K562 (cell line): Measurements from ENCODE around the gene HTR1A. TPM values are rescaled to one million over a fixed set of nuclear protein-coding genes. Genes with fewer than 3 reads are reported as not detected.

Experiments used
- ATAC-seq: fragments of 200-7000 bp; cut with Tn5 transposase; 3 replicates; pipeline ENCODE4 v1.9.1; 2020; ENCODE audit warnings: moderate library complexity
- BruUV-seq: library from RNA; stranded (reverse); fragments of 400-500 nt; replicated peaks from 2 replicates; lab custom pipeline; 2021; lab: Mats Ljungman, UMichigan
- CTCF ChIA-PET: fragments of 300-600 bp; formaldehyde crosslinking; extraction: SDS; loops from one replicate; lab custom pipeline; 2021; ENCODE audit warnings: low intra/inter-chr PET ratio; lab: Yijun Ruan, JAX
- POLR2A ChIA-PET: fragments of 300-600, 350-650 bp; sonication (Branson Sonifier 250); formaldehyde crosslinking; extraction: SDS; loops from one replicate; lab custom pipeline; 2021; ENCODE audit warnings: antibody characterized with exemption, inconsistent platforms; lab: Yijun Ruan, JAX
- DNase-seq, 4 experiments: peaks; one replicate each; pipeline versions ENCODE4 v3.0.0 to v3.0.0-alpha.2; 2011 to 2018; ENCODE audit warnings: low spot score in 3 of 4, mixed read lengths in 3 of 4; ENCODE audit errors: extremely low read depth in 1 of 4
- FAIRE-seq: peaks from 2 replicates; lab custom pipeline; 2011; peaks lifted over from hg19 to GRCh38; lab: Jason Lieb, UNC
- H2AFZ ChIP-seq: 2 replicates; pipeline ENCODE4 v1.6.0; 2011; ENCODE audit warnings: low read depth, low read length, control low read depth, inconsistent platforms
- H3K27ac ChIP-seq: fragments of 200-600 bp; 3 replicates; pipeline ENCODE4 v1.8.0; 2011; ENCODE audit warnings: low read depth, mild to moderate bottlenecking, control low read depth, inconsistent platforms, low read length, moderate library complexity, mixed read lengths; ENCODE audit errors: extremely low read depth
- H3K27me3 ChIP-seq, 2 experiments: fragments of 300-600 bp in 1 of 2; 2 replicates in 1 of 2; 3 replicates in 1 of 2; pipeline versions ENCODE4 v1.6.0 to v1.8.0; 2011; ENCODE audit warnings: inconsistent platforms in 2 of 2, low read length in 2 of 2, mild to moderate bottlenecking in 1 of 2, mixed read lengths in 1 of 2, moderate library complexity in 1 of 2; ENCODE audit not compliant: control insufficient read depth in 2 of 2, insufficient read depth in 2 of 2
- H3K36me3 ChIP-seq: fragments of 300-600 bp; 3 replicates; pipeline ENCODE4 v1.8.0; 2011; ENCODE audit warnings: mild to moderate bottlenecking, low read length, inconsistent platforms; ENCODE audit not compliant: control insufficient read depth, insufficient read depth
- H3K4me1 ChIP-seq, 2 experiments: fragments of 200-600 bp in 1 of 2; replicated peaks in 1 of 2; 2 replicates in 1 of 2; 3 replicates in 1 of 2; pipeline versions ENCODE4 v1.5.1 to v1.8.0; 2011; ENCODE audit warnings: inconsistent platforms in 2 of 2, low read length in 2 of 2, mild to moderate bottlenecking in 1 of 2, mixed read lengths in 1 of 2, moderate library complexity in 1 of 2; ENCODE audit not compliant: control insufficient read depth in 2 of 2, insufficient read depth in 2 of 2
- H3K4me2 ChIP-seq: 2 replicates; pipeline ENCODE4 v1.6.1; 2011; ENCODE audit warnings: low read length, control low read depth, inconsistent platforms, mixed read lengths; ENCODE audit not compliant: insufficient read depth
- H3K4me3 ChIP-seq: fragments of 200-600 bp; sonication (generic), shearing (Covaris generic); 2 replicates; pipeline ENCODE4 v1.5.1; 2016; ENCODE audit warnings: control low read depth, inconsistent platforms
- H3K79me2 ChIP-seq: fragments of 200-600 bp; 3 replicates; pipeline ENCODE4 v1.8.0; 2011; ENCODE audit warnings: low read length, inconsistent platforms; ENCODE audit not compliant: control insufficient read depth, insufficient read depth
- H3K9ac ChIP-seq, 2 experiments: 2 replicates each; pipeline versions ENCODE4 v1.6.0 to v1.6.1; 2011; ENCODE audit warnings: low read depth in 2 of 2, low read length in 2 of 2, control low read depth in 1 of 2, inconsistent platforms in 1 of 2, mild to moderate bottlenecking in 1 of 2, mixed read lengths in 1 of 2; ENCODE audit not compliant: insufficient read depth in 1 of 2
- H3K9me1 ChIP-seq: one replicate; pipeline ENCODE4 v1.6.0; 2011; ENCODE audit warnings: inconsistent platforms, mild to moderate bottlenecking, low read length, moderate library complexity; ENCODE audit not compliant: control insufficient read depth, insufficient read depth
- H3K9me3 ChIP-seq: replicated peaks from 2 replicates; pipeline ENCODE4 v1.5.1; 2011; ENCODE audit warnings: low read depth, low read length, inconsistent platforms; ENCODE audit not compliant: control insufficient read depth, insufficient read depth
- H4K20me1 ChIP-seq: replicated peaks from 2 replicates; pipeline ENCODE4 v1.6.1; 2011; ENCODE audit warnings: low read length, inconsistent platforms, mixed read lengths; ENCODE audit not compliant: control insufficient read depth, insufficient read depth
- BHLHE40 ChIP-seq: IDR thresholded peaks from 2 replicates; pipeline ENCODE4 v1.6.1; 2011; ENCODE audit warnings: low read length, improper control_type of control experiment
- FOXA3 ChIP-seq, 2 experiments: fragments of 450-650 bp in 1 of 2; sonication (generic) in 1 of 2; formaldehyde crosslinking; IDR thresholded peaks in 1 of 2; conservative IDR thresholded peaks in 1 of 2; 2 replicates each; pipeline versions ENCODE4 v1.4.0 to v1.8.0; 2020 to 2022; ENCODE audit warnings: mild to moderate bottlenecking in 2 of 2, missing genetic modification reagents in 1 of 2
- FOXP1 ChIP-seq: sonication (generic); formaldehyde crosslinking; IDR thresholded peaks from 2 replicates; pipeline ENCODE4 v1.8.0; 2022; ENCODE audit warnings: mild to moderate bottlenecking, missing genetic modification reagents
- ILK ChIP-seq: fragments of 450-650 bp; IDR thresholded peaks from 2 replicates; pipeline ENCODE4 v1.6.1; 2016; ENCODE audit warnings: missing genetic modification characterization, low read depth, mild to moderate bottlenecking, missing compliant biosample characterization, moderate library complexity, borderline replicate concordance
- IRF9 ChIP-seq: fragments of 450-650 bp; IDR thresholded peaks from 2 replicates; pipeline ENCODE4 v1.6.1; 2016; ENCODE audit warnings: missing biosample characterization, missing genetic modification characterization
- MAZ ChIP-seq, 2 experiments: fragments of 450-650 bp in 1 of 2; sonication (generic) in 1 of 2; formaldehyde crosslinking; IDR thresholded peaks in 1 of 2; conservative IDR thresholded peaks in 1 of 2; 2 replicates each; pipeline versions ENCODE4 v1.4.0 to v1.5.0; 2020; ENCODE audit warnings: mild to moderate bottlenecking in 1 of 2, missing genetic modification reagents in 1 of 2
- MYNN ChIP-seq, 2 experiments: sonication (generic); formaldehyde crosslinking in 1 of 2; IDR thresholded peaks; 2 replicates each; pipeline versions ENCODE4 v1.5.0 to v1.6.1; 2016 to 2020; ENCODE audit warnings: antibody characterized with exemption in 1 of 2, missing genetic modification reagents in 1 of 2
- NR2F6 ChIP-seq: fragments of 450-650 bp; formaldehyde crosslinking; IDR thresholded peaks from 2 replicates; pipeline ENCODE4 v1.4.0; 2020; ENCODE audit warnings: mild to moderate bottlenecking
- PKNOX1 ChIP-seq: fragments of 450-650 bp; IDR thresholded peaks from 2 replicates; pipeline ENCODE4 v1.6.1; 2016
- SAP30 ChIP-seq: fragments of 200-600 bp; sonication (generic); IDR thresholded peaks from 2 replicates; pipeline ENCODE4 v1.6.1; 2012; ENCODE audit warnings: borderline replicate concordance, low read depth, mild to moderate bottlenecking, moderate library complexity, low read length, control low read depth, inconsistent platforms; ENCODE audit not compliant: insufficient read depth, poor library complexity, severe bottlenecking
- SMARCB1 ChIP-seq: IDR thresholded peaks from 2 replicates; pipeline ENCODE4 v1.6.1; 2011; ENCODE audit warnings: improper control_type of control experiment, low read depth; ENCODE audit not compliant: insufficient read length
- SNIP1 ChIP-seq: fragments of 450-650 bp; IDR thresholded peaks from 2 replicates; pipeline ENCODE4 v1.7.1; 2017; ENCODE audit warnings: low read depth, mild to moderate bottlenecking
- TAF1 ChIP-seq: IDR thresholded peaks from 2 replicates; pipeline ENCODE4 v1.6.1; 2011; ENCODE audit warnings: mild to moderate bottlenecking, low read length, moderate library complexity; ENCODE audit not compliant: insufficient read depth, control insufficient read depth, severe bottlenecking; ENCODE audit errors: extremely low read depth
- XRCC3 ChIP-seq: fragments of 450-650 bp; IDR thresholded peaks from 2 replicates; pipeline ENCODE4 v1.6.1; 2017; ENCODE audit warnings: mild to moderate bottlenecking, moderate library complexity
- ZBTB7A ChIP-seq: IDR thresholded peaks from 2 replicates; pipeline ENCODE4 v1.6.1; 2011; ENCODE audit warnings: low read depth, mild to moderate bottlenecking, low read length, moderate library complexity, borderline replicate concordance; ENCODE audit not compliant: control insufficient read depth
- ZNF217 ChIP-seq: sonication (generic); formaldehyde crosslinking; IDR thresholded peaks from 2 replicates; pipeline ENCODE4 v1.8.0; 2022; ENCODE audit warnings: mild to moderate bottlenecking, missing genetic modification reagents
- ZNF77 ChIP-seq: fragments of 250-450 bp; sonication (Bioruptor Pico); IDR thresholded peaks from 2 replicates; pipeline ENCODE4 v1.5.0; 2020
- ZSCAN32 ChIP-seq: fragments of 450-650 bp; formaldehyde crosslinking; IDR thresholded peaks from 2 replicates; pipeline ENCODE4 v1.4.0; 2020; ENCODE audit warnings: mild to moderate bottlenecking, moderate library complexity
- whole genome bisulfite sequencing: fragments of 100-300 bp; shearing (Covaris generic); methylation state at CpG from one replicate; pipeline ENCODE4 v1.1.6; 2016; ENCODE audit warnings: low coverage, mixed read lengths; ENCODE audit not compliant: insufficient coverage; ENCODE audit errors: missing lambda C conversion rate; 5-methylcytosine and 5-hydroxymethylcytosine counted together
- in situ Hi-C: fragments of 300-500 bp; cut with MboI; formaldehyde crosslinking; loops from 4 replicates; pipeline ENCODE4 v1.15.0; 2018; ENCODE audit warnings: inconsistent platforms, mixed read lengths
- intact Hi-C: fragments of 100-400 bp; cut with micrococcal nuclease; formaldehyde crosslinking; loops from 2 replicates; pipeline ENCODE4 v1.14.2; 2022
- polyA plus RNA-seq, 8 experiments: library from polyadenylated mRNA; depleted of rRNA in 4 of 8; stranded (reverse) in 5 of 8; unstranded in 3 of 8; fragments of >200 nt; fragmentation: Nextera tagmentation in 2 of 8; fragmentation: Illumina TruSeq in 1 of 8; extraction: Ambion mirVana in 2 of 8; extraction: Trizol in 1 of 8; gene quantifications; 2 replicates each; pipeline versions ENCODE4 v1.2.1 to v1.2.3, GENCODE V29; 2011 to 2014; ENCODE audit warnings: inconsistent platforms in 1 of 8, missing spikeins in 1 of 8
- total RNA-seq, 7 experiments: library from RNA; depleted of rRNA in 6 of 7; stranded (reverse); fragments of >200 nt in 6 of 7; fragmentation: Illumina TruSeq in 2 of 7; extraction: Trizol in 2 of 7; gene quantifications; 2 replicates each; pipeline versions ENCODE4 v1.2.1 to v1.2.3, GENCODE V29; 2011 to 2021; ENCODE audit warnings: low replicate concordance in 1 of 7

The HTR1A gene
- total and polyA plus RNA-seq, 9 of the 15 experiments (the other 6 are each of a cell fraction or from before 2014, with no cell fraction given), result not detected

GRCh38 chr5:64003966-64004365, 41.7 kb upstream of the HTR1A start:
- no peak for FAIRE-seq
- intact Hi-C loops (no loop called here), in situ Hi-C loops (no loop called here)
- H3K9me1 ChIP-seq, result no peaks in the 10 kb centered on the region
- no peaks in the 10 kb centered on the region for H3K9me3 ChIP-seq
- H3K4me3 ChIP-seq, result no peak overlapping the region
- POLR2A ChIA-PET, result no interaction called here
- no peaks in the 10 kb centered on the region for H4K20me1 ChIP-seq
- H2AFZ ChIP-seq, result no peak overlapping the region
- H3K4me1 ChIP-seq, result no peaks in the 10 kb centered on the region
- 0% methylated on average over 2 of the region's 3 CpGs for WGBS
- BruUV-seq, result no TSS peak
- no peak for DNase-seq
- no peak for ATAC-seq
- no peaks in the 10 kb centered on the region for H3K27me3 ChIP-seq
- no peaks in the 10 kb centered on the region for H3K36me3 ChIP-seq
- CTCF ChIA-PET, result no interaction called here
- no peaks in the 10 kb centered on the region for H3K79me2 ChIP-seq
- no peak overlapping the region for H3K4me2 ChIP-seq
- no peak overlapping the region for H3K27ac ChIP-seq
- H3K9ac ChIP-seq, result no peak overlapping the region
- TF ChIP-seq FOXP1 (CRISPR knock-in tag), result no peak
- TF ChIP-seq NR2F6 (CRISPR knock-in tag), result no peak
- no peak for TF ChIP-seq SAP30
- TF ChIP-seq ZNF77 (CRISPR knock-in tag), result no peak
- no peak for TF ChIP-seq MAZ (CRISPR knock-in tag; conservative IDR thresholded peaks at IDR 0.05 in 1 of 2, IDR thresholded peaks at IDR 0.05 in 1 of 2)
- TF ChIP-seq PKNOX1, result no peak
- no peak for TF ChIP-seq ZBTB7A
- TF ChIP-seq SNIP1, result no peak
- TF ChIP-seq ILK, result no peak
- TF ChIP-seq TAF1, result no peak
- TF ChIP-seq IRF9 (tag), result no peak
- no peak for TF ChIP-seq BHLHE40
- TF ChIP-seq XRCC3, result no peak
- no peak for TF ChIP-seq ZNF217
- no peak for TF ChIP-seq FOXA3 (CRISPR knock-in tag; conservative IDR thresholded peaks at IDR 0.05 in 1 of 2, IDR thresholded peaks at IDR 0.05 in 1 of 2)
- TF ChIP-seq MYNN (IDR thresholded peaks at IDR 0.05), result no peak
- no peak for TF ChIP-seq MYNN (CRISPR knock-in tag; IDR thresholded peaks at IDR 0.05)
- TF ChIP-seq ZSCAN32 (CRISPR knock-in tag), result no peak
- no peak for TF ChIP-seq SMARCB1
